HG02840 (cell line): ENCODE data around the gene ORAI2.
"Not testable (repeated sequence)": the region's sequence is repeated elsewhere in the genome, so short reads cannot be mapped to it uniquely, and the experiment has no call there.

Experiments
- ATAC-seq: cut with Tn5 transposase; IDR thresholded peaks from one replicate; pipeline ENCODE4 v1.9.1; 2021; ENCODE audit warnings: mild to moderate bottlenecking, moderate library complexity, moderate number of reproducible peaks; ENCODE audit not compliant: unreplicated experiment, low FRiP score

ORAI2 gene

DNA sequence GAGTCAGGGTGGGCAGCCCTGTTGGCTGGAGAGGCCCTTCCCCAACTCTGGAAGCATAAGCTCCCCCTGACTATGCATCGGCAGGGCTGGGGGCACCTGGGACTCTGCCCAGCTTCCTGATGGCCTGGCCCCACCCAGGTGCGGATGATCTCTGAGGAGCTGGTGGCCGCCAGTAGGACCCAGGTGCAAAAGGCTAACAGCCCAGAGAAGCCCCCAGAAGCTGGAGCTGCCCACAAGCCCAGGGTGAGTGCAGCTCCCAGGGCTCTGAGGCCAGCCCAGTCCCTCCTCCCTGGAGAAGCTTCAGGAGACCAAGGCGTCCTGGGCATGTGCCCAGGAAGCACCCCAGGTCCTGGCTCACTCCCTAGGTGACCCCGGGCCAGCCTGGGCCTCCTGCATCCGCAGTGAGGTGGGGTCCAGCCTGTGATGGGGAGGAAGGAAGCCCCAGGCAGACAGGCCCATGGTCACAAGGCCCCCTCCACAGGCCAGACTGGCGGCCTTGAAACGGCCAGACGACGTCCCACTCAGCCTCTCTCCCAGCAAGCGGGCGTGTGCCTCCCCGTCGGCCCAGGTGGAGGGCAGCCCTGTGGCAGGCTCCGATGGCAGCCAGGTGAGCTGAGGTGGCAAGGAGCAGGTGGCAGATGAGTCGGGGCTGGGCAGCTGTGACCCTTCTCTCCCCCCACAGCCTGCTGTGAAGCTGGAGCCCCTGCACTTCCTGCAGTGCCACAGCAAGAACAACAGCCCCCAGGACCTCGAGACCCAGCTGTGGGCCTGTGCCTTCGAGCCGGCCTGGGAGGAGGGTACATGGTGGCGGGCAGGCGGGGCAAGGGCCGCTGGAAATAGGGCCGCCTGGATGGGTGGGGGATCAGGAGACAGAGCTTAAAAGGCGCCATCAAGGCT, 34.5 kb downstream of the ORAI2 start:
- no peak for ATAC-seq

- ATAC-seq = no peak
Observed at GRCh38 chr7:102468478-102469350, 35.3 kb downstream of the ORAI2 start.

DNA sequence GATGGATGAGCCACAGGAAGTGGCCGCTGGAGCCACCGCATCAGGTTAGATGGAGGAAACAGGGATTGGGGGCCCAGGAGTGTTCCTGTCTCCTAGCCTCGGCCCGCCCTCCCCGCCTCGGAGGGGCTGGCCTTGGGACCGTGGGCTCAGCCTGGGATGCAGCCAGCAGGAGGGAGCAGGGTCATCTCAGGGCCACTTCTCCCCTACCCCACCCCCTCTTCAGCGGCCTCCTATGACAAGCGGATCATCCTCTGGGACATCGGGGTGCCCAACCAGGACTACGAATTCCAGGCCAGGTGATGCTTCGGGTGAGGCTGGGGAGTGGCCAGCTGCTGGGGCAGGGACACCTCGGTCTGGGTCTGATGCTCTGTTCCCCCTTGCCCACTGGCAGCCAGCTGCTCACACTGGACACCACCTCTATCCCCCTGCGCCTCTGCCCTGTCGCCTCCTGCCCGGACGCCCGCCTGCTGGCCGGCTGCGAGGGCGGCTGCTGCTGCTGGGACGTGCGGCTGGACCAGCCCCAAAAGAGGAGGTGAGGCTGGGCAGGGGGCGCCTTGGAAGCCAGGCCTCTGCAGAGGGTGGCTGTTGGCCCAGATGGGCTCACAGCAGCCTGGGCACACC, 36.1 kb downstream of the ORAI2 start:
- ATAC-seq = no peak

DNA sequence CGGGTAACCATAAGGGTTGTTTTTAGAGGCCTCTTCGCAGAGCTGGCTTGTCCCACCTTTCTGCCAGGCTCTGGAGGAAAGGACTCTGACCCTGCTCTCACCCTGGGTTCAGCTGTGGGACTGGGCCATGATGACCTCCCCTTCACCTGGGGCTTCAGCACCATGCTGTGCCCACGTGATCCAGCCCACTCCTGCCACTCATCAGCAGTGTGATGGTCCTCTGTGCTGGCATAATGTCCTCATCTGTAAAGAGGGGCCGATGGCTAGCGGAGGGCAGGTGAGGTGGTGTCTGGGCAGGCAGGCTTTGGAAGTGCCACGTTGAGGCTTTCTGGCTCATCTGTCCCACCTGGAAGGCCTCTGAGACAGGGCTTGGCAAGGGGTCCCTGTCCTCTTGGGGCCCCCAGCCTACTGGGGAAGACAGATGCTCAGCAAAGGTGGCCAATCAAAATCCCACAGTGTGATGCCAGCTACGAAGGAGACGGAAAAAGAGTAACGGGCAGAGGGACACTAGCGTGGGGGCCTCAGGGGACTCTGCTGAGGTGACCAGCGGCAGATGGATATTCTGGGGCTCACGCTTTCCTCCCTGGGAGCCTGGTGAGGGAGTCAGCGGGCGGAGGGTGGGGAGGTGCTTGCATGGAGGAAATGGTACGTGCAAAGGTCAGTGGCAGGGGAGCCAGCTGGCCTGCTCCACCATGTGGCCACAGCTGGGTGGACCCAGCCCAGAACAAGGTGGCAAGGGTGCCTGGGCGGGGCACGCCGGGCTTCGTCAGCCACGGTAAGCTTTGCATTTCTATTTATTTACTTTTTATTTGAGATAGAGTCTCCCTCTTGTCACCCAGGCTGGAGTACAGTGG, 36.8 kb downstream of the ORAI2 start:
- no peak for ATAC-seq

GRCh38 chr7:102471791-102472125, 38.4 kb downstream of the ORAI2 start:
- ATAC-seq = no peak

- no peak for ATAC-seq
Observed at GRCh38 chr7:102472126-102473041, 39.0 kb downstream of the ORAI2 start.

- no peak for ATAC-seq
Observed at GRCh38 chr7:102473271-102473991, 40.1 kb downstream of the ORAI2 start.

- not testable (repeated sequence) for ATAC-seq
Observed at GRCh38 chr7:102474116-102474515, 40.7 kb downstream of the ORAI2 start.

- not testable (repeated sequence) for ATAC-seq
Observed at GRCh38 chr7:102474736-102475435, 41.5 kb downstream of the ORAI2 start.

- ATAC-seq = peak; percentile 83
Observed at GRCh38 chr7:102478314-102479208, 45.2 kb downstream of the ORAI2 start, which contains the start of gene POLR2J. Gene POLR2J (minus strand): TSS chr7:102478922. CDS start chr7:102478860, 62 bp downstream.

GRCh38 chr7:102479209-102479584, 45.8 kb downstream of the ORAI2 start:
- ATAC-seq = peak; percentile 29

GRCh38 chr7:102479982-102480637, 46.7 kb downstream of the ORAI2 start:
- ATAC-seq = not testable (repeated sequence)

DNA sequence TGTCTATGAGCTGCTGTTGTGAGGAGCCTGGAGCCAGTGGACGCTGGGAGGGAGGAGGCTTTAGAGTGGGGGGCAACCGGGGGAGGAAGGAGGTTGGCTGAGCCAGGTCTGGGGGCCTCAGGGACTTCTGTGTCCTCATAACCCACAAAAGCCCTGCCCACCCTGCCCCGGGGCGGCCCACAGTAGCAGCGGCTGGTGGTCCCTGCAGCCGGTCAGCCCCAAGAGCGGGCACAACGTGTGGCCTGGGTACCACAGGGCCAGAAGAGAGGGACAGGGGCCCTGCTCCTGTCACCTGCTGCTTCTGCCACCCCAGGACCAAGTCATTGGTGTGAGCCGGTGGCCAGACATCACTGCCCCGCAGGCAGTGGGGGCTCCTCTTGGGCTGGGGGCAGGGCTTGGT, 48.6 kb downstream of the ORAI2 start:
- ATAC-seq = not testable (repeated sequence)

- not testable (repeated sequence) for ATAC-seq
Observed at GRCh38 chr7:102484317-102484716, 50.9 kb downstream of the ORAI2 start.

GRCh38 chr7:102490529-102491075, 57.2 kb downstream of the ORAI2 start:
- peak; percentile 33 for ATAC-seq
